ENCODE results near the gene TACO1. TPM values are rescaled to one million over a fixed set of nuclear protein-coding genes. Genes with fewer than 3 reads are reported as not detected.
A peak's percentile ranks its signal among the peaks of the same experiment; 100 is the strongest.

The TACO1 gene
- 17.8 TPM for polyA plus RNA-seq (ENCODE audit: insufficient read length)

DNA sequence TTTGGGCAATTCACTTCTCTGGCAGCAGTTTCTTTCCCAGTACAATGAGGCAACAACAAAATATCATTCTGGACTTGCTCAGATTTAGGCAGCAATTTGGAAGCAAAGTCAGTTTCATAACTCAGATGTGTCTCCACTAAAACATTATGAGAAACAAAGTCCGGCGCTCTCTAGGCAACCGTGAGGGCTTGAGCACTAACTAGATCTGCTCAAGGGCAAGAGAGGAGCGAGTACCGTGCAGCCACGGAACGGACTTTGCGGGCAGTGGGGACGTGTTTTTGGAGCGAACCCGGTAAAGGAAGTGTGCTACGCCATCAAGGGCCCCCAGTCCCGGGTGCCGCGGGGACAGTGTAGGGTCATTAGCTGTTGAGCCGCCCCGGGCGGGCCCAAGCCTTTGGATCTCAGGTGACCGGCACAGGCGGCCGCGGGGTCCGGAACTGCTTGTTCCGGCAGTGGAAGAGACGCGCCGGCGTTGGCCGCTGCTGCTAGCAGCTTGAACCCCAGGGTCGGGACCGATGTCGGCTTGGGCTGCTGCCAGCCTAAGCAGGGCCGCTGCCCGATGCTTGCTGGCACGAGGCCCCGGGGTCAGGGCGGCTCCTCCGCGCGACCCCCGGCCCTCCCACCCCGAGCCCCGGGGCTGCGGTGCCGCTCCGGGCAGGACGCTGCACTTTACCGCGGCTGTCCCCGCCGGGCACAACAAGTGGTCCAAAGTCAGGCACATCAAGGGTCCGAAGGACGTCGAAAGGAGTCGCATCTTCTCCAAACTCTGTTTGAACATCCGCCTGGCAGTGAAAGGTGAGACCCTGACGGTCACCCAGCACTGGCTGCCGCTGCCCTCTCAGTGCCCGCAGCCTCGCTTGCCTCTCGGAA lies at the start of gene TACO1:
TSS of gene TACO1 (plus strand) at position 327 of the 870 bp plus-strand sequence. CDS start at position 516, 189 bp downstream.
- DNase-seq = peak; percentile 84

DNA sequence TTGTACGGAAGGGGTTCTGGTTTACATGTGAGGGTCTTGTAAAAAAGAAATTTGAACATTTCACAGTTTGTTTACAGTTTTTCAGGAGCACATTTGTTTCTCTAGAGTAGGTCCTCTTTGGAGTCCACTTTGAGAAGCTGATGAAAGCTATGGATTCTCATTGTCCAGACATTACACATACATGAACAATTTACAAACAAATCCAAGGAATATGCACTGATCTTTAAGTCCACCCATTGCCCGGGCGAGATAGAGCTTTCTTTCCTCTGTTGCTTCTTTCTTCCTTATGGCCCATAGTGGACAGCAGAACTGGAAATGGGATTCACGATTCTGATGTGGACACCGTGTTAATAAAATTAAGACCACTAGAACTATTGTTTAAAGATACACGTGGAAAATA lies 48.5 kb upstream of the TACO1 start:
- DNase-seq = no peak

DNA sequence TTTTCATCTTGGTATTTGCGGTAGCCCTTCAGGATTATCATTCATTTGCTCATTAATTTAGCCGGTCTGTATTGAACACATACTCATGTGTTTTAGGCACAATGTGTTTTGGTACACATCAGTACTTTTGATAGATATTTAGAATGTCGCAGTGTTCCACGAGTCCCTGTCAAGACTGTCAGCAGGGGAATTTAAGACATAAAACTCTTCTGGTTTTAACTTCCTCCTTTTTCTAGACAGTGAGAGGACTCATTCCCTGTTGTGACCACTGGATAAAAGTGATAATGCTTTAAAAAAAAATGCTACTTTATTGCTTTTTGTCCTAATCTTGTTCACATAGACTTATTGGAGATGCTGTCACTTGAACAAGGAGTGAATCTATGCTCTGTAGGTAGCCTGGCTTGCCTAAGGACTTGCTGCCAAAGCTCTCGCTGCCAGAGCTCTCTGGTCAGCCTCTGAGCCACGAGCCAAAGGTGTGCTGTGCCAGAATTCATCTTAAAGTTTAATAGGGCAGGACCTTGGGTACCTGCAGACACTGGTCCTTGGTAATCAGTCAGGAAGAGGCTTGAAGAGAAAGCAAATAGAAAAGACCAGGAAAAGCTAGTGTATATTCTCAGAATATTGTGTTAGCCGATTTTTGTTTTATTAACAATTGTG lies 45.1 kb upstream of the TACO1 start:
- DNase-seq = no peak

DNA sequence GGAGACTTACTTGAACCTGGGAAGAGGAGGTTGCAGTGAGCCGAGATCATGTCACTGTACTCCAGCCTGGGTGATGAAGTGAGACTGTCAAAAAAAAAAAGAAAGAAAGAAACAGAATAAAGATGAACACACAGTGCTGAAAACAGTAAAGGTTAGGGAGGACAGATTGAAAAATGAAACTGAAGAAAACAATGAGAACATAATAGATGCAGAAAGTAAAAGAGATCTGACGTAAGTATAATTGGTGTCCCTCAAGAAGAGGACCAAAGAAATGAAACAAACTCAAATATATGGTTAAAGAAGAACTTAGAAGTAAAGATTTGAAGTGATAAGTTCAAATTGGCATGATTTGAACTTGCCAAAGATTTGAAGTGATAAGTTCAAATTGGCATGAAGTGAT lies 43.3 kb upstream of the TACO1 start:
- no peak for DNase-seq

DNA sequence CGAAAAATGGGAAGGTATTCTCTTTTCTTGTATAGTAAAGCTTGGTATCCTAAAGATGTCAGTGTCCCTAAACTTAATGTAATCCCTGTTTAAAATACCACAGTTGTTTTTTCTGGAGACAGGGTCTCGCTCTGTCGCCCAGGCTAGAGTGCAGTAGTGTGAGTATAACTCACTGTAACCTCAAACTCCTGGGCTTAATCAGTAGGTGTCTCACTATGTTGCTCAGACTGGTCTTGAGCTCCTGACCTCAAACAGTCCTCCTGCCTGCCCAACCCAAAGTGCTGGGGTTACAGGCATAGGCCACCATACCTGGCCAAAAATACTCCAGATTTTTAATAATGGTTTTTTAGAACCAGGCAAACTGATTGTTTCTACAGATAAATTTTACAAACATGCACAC lies 42.3 kb upstream of the TACO1 start:
- no peak for DNase-seq

DNA sequence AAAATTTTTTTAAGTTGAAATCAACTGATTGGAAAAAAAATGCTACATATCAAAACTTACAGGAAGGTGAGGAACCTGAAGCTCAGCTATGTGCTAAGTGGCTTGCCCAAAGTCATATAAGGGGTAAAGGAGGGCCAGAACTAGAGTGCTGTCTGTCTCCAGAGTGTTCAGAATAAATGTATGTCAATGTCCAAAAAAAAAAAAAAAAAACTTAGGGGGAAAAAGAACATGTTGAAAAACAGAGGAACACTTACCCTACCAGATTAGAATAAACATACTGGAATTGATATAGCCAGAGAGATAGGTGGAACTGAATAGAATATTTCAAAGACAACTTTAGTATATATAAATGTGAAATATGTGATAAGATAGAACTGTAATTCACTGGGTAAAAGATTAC lies 38.9 kb upstream of the TACO1 start:
- DNase-seq = no peak

DNA sequence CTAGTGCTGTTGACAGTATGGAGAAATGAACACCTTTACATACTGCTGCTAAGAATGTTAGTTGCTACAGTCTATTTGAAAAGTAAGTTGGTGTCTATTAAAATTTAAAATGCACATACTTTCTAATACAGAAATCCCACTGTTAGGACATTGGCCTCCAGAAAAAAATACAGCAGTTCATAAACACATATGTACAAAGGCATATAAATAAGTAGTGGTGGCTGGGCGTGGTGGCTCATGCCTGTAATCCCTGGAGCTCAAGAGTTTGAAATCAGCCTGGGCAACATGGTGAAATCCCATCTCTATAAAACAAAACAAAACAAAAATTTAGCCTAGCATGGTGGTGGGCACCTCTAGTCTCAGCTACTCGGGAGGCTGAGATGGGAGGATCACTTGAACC lies 37.4 kb upstream of the TACO1 start:
- DNase-seq = no peak

DNA sequence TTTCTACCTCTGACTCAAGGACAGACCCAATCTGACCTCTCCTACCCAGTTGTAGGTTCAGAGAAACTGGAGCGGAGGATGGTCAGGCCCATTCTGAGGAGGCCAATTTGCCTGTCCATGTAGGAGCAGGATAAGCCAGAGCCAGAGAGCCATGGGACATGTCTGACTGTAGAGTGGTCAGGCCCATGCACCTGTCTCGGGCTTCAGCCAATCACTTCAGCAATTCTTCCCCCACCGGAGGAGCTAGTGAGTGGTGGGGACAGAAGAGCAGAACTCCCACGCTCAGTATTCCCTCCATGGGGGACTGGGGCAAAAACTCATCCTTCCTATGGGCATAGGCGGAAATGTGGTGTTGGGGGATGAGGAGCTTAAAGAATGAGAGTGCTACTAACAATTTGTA lies 36.1 kb upstream of the TACO1 start:
- DNase-seq = no peak

DNA sequence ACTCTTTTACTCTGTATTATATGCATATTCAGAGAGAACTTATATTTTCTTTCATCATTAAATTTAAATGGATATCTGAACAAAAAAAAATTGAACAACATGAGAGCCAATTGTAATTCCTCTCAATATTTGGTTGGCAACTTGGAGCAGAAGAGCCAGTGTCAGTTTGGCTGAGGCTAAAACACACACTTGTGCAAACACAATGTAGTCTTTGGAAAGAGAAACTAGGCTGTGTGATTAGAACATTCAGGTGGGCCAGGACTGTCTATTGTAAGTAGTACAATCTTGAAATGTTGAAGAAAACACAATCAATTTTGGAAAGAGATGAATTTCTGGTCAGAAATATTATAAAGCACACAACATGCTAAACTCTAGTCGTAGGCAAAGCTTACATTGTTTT lies 33.5 kb upstream of the TACO1 start:
- no peak for DNase-seq

DNA sequence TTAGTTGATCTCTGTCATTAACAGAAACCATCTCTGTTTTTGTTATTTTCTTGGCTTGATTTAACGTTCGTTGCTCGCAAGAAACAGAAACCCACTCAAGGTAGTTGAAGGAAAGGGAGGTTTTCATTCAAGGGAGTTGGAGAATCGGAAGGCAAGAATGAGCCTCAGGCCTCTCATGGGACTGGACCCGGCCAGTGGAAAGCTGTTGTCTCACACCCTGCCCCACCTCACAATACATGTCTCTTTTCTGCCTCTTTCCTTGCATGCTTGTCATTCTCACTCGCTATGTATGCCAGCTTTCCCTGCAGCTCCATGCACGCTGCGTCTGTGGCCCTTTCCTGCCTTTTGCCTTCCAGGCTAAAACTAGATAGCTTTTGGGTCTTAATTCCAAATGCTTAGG lies 32.1 kb upstream of the TACO1 start:
- DNase-seq = no peak

DNA sequence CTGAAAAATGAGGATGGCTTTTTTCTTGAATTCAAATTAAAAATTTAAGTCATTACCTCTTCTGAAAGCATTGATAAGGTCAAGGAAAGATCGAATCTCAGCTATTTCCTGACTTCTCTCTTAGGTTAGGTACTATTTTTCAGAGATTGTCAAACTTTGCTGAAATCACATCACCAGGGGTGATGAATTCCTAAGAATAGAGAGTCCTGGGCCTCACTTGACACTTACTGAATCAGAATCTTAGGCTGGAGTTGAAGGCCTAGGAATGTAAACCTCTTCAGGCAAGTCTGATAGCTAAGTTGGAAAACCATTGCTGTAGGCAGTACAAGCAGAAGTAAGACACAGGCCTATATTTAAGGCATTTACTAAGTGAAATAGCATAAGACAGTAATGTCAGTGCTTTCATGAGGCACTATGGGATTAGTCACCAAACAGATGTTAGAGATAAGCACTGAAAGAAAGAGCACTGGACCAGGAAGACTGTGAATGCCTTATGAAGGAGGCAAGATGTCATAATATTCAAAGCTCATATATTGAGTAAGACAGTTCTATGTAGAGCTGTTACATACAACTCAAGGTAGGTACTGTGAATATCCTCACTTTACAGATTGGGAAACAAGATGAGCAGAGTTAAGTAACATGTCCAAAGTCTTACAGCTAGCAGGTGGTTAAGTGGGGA lies 28.9 kb upstream of the TACO1 start:
- no peak for DNase-seq

DNA sequence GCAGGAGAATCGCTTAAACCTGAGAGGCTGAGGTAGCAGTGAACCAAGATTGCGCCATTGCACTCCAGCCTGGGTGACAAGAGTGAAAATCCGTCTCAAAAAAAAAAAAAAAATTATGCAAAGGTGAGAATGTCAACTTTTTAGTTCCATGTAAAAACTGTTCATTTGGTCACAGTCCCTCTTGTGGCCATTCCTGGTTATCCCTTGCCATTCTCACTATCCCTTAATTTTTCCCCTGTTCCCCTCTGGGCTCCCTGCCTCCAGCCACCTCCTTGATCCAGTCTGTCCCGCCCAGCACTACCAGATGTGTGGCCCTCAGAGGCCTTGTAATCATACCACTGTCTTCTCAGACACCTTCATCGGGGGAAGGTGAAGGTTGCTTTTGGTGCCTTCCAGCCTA lies 27.1 kb upstream of the TACO1 start:
- DNase-seq = no peak

DNA sequence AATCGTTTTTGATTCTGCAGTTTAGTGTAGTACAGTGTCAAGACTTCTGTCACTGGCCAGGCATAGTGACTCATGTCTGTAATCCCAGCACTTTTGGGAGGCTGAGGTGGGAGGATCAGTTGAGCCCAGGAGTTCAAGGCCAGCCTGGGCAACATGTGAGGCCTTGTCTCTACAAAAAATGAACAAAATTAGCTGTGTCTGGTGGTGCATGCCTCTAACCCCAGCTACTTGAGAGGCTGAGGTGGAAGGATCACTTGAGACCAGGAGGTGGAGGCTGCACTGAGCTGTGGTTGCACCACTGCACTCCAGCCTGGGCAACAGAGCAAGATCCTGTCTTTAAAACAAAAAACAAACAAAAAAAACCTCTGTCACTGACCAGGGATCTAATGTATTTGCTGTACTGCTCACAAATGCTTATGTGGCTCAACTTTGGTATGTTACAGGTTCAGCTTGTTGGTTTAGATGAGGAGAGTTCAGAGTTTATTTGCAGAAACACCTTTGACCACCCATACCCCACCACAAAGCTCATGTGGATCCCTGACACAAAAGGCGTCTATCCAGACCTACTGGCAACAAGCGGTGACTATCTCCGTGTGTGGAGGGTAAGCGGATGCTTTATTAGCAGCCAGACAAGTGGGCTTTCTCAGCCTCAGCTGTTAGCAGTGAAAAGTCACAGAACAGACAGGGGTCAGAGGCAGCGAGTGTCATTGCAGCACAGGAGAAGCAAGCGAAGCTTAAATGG lies 22.5 kb upstream of the TACO1 start:
- no peak for DNase-seq

DNA sequence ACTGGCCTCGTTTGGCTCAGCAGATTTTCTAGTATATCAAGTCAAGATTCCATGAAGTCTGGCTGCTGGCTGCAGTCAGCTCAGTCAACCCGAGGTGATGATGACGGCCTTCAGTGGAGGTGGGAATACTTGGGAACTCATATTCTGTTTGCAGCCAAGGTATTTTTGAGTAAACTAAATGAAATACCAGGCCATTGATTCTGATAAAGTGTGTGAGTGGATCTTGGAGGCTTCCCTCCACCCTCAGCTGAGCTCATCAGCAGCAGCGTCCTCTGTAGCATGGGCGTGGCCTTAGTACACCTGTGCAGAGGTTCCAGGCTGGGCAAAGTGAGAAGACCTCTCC lies 22.0 kb upstream of the TACO1 start:
- no peak for DNase-seq

DNA sequence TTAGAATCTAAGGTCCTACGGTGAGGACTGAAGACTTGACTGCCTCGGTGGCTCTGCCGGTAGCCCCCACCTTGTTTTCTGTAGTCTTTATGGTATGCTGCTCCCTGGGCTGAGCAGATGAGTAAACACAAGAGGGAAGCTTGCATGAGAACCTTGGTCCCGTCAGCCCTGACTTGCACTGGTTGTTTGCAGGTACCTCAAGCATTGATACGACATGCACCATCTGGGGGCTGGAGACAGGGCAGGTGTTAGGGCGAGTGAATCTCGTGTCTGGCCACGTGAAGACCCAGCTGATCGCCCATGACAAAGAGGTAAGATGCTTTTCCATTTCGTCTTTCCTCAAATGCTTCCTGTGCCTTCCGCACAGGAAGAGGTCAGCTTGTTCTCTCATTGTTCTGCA lies 21.1 kb upstream of the TACO1 start:
- no peak for DNase-seq

DNA sequence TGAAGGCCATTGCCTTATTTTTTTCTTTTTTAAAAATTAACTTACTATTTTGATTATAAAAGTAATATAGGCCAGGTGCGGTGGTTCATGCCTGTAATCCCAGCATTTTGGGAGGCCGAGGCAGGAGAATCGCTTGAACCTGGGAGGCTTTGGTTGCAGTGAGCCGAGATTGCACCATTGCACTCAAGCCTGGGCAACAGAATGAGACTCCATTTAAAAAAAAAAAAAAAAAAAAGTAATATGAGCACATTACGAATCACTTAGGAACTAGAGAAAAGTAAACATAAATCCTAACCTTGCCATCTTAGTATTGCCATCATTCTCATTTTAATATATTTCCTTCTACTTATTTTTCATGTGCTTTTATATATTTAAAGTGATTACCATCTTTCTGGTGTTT lies 12.9 kb upstream of the TACO1 start:
- no peak for DNase-seq

DNA sequence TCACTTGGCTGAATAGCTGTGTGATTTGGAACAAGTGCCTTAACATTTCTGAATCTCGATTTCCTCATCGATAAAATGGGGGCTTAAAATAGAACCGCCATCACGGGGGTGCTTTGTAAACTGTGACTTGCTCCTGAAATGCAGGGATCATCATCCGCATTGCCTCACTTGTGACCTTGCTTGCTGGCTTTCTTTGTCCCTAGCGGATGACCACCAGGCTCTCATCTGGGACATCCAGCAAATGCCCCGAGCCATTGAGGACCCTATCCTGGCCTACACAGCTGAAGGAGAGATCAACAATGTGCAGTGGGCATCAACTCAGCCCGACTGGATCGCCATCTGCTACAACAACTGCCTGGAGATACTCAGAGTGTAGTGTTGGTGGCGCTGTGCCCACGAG lies 11.9 kb upstream of the TACO1 start:
- DNase-seq = no peak

DNA sequence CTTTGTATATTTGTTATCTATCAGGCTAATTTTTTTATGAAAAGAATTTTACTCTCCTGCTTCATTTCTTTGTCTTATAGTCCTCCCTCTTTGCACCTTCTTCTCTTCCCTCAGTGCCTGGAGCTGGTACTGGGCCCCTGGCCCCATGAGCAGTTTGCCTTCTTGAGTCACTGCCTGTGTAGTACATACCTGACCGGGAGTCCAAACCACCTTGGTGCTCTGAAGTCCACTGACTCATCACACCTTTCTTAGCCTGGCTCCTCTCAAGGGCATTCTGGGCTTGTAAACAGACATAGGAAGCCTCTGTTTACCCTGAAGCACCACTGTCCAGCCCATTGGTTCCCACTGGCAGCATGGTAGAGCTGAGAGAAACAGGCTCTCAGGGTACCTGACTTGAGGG lies 11.0 kb upstream of the TACO1 start:
- DNase-seq = no peak

DNA sequence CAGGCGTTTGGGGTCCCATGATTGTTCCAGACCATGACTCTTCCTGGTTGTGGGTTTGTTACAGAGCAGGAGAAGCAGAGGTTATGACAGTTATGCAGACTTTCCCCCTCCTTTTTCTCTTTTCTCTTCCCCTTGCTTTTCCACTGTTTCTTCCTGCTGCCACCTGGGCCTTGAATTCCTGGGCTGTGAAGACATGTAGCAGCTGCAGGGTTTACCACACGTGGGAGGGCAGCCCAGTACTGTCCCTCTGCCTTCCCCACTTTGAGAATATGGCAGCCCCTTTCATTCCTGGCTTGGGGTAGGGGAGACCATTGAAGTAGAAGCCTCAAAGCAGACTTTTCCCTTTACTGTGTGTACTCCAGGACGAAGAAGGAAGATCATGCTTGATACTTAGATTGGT lies 7.9 kb upstream of the TACO1 start:
- no peak for DNase-seq

DNA sequence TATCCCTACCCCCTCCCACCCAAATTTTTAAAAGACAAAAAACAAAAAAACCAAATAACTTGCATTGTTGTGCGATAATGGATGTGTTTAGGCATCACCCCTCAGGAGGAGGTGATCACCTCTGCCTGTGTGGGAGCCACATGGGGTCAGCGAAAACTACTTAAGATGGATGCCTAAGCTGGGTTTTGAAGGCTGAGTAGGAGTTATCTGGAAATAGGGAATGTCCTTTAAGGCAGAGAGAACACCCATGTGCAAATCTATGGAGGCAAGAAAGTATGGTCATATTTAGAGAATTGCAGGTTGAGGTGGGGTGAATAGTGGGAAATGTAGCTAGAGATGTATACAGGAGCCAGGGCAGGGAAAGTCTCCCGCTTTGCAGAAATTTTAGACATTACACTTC lies 5.6 kb upstream of the TACO1 start:
- no peak for DNase-seq

DNA sequence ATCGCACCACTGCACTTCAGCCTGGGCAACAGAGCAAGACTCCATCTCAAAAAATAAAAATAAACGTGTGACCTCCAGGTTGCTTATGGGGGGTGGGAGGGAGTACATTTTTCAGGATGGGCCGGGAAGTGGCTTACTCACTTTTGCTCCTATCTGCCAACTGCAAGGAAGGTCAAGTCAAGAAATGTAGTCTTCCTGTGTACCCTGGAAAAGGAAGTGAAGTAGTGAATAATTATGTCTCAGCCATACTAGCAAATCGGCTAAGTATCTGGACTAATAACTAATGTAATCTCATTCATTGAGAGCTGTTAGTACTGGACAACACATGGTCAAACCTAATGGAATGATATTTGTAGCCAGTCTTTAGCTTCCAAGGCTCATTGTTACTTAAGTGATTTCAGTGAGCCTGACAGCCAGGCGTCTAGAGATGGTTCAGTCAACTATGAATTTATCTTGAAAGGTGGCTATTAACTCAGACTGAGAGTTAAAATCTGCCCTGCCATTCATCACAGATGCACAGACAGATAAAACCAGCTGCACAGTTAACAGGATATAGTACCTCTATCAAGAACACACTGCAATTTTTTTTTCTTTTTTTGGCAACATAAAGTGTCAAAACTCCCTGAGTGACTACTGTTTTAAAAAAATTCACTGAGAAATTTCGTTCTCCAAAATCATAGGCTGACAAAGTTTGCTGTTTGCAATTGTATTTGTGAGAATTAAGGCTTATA lies 3.7 kb upstream of the TACO1 start:
- DNase-seq = no peak

DNA sequence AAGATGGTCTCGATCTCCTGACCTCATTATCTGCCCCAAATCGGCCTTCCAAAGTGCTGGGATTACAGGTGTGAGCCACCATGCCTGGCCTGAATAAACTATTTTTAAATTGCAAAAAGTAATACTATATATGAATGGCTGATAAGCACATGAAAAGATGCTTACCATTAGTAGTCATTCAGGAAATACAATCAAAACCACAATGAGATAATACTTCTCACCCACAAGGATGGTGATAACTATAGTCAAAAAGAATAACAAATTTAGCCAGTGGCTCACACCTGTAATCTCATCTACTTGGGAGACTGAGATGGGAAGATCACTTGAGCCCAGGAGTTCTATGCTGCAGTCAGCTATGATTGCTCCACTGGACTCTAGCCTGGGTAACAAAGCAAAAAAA lies 2.4 kb upstream of the TACO1 start:
- no peak for DNase-seq
